RKO (cell line): Measurements from ENCODE around the gene PAPOLA.
"Not testable (repeated sequence)": the region's sequence is repeated elsewhere in the genome, so short reads cannot be mapped to it uniquely, and the experiment has no call there.

Experiments used
- DNase-seq: peaks from one replicate; pipeline ENCODE4 v3.0.0-alpha.2; 2016; ENCODE audit warnings: low spot score

PAPOLA gene

DNA sequence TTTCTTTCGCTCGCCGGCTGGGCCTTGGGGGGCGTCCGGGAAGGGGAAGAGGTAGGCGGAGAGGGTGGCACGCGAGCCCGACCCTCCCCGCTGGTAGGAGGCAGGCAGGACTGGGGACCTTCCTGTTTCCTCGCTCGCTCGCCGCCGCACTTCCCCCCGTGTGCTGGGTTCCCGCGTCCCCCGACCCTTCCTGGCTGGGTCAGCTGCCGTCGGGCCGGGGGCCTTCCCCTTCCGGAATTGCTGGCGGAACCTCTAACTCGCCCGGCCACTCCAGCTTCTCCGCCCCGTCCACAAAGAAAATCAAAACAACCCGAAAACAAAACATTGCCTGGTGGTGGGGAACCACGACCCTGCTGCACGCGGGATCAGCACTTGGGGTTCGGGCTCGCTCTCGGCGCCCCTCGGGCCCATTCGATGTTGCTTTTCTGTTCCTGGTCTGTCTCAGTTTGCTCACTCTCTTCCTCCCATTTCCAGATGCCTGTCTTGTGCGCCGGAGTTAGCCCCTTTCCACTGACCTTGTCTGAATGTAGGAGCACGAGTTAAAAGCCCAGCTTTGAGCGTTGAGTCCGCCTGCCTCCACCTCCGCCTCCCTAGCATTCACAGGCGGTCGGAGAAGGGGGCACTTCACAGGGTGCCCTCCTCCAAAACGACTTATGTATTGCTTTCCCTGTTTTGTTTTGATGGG lies 581 bp downstream of the PAPOLA start:
- DNase-seq, result peak; percentile 48

DNA sequence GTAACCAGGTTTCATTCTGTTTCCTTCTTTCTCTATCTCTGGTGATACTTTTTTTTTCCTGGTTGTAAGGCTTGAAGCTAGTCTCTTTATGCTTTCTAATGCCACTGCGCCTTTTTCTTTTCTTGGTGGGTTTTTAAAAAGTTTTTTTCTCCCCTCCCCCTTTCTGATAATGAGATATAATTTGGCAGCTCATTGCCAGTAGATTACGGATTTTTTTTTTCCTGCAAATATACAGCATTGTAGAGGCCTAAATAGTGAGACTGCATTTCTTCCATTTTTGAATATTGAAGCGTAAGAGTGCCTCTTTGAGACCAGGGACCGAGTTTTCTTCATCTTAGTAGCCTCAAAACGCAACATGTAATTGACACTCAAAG lies 1.1 kb downstream of the PAPOLA start:
- peak; percentile 18 for DNase-seq

DNA sequence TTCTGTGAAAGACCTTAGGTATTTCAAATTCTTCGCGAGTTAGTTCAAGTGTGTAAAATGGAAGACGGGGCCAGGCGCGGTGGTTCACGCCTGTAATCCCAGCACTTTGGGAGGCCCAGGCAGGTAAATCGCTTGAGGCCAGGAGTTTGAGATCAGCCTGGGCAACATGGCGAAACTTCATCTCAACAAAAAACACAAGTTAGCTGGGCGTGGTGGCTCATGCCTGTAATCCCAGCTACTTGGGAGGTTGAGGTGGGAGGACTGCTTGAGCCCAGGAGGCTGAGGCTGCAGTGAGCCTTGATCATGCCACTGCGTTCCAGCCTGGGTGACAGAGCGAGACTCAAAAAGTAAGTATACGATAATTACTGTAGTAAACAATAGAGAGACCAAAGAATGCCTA lies 2.2 kb downstream of the PAPOLA start:
- DNase-seq, result not testable (repeated sequence)

DNA sequence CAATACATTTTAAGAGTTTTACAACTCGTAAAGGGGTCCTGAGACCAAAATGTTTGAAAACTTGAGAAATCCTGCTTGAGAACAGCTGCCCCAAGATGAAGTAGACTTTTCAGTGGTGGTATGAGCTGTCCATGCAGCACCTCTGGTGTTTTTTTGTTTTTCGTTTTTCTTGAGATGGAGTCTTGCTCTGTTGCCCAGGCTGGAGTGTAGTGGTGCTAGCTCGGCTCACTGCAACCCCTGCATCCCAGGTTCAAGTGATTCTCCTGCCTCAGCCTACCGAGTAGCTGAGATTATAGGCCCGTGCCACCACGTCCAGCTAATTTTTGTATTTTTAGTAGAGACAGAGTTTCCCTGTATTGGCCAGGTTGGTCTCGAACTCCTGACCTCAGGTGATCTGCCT lies 5.5 kb downstream of the PAPOLA start:
- DNase-seq, result no peak

DNA sequence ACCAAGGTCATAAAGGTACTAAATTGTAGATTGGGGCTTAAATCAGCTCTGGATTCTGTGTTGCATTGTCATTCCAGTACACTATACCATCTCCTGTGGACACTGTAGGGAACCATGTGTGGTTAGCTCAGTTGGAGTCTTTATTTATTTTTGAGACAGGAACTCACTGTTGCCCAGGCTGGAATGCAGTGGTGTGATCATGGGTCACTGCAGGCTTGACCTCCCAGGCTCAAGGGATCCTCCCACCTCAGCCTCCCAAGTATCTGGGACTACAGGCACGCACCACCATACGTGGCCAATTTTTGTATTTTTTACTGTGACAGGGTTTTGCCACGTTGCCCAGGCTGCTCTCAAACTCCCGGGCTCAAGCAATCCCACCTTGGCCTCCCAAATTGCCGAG lies 6.7 kb downstream of the PAPOLA start:
- DNase-seq, result no peak

DNA sequence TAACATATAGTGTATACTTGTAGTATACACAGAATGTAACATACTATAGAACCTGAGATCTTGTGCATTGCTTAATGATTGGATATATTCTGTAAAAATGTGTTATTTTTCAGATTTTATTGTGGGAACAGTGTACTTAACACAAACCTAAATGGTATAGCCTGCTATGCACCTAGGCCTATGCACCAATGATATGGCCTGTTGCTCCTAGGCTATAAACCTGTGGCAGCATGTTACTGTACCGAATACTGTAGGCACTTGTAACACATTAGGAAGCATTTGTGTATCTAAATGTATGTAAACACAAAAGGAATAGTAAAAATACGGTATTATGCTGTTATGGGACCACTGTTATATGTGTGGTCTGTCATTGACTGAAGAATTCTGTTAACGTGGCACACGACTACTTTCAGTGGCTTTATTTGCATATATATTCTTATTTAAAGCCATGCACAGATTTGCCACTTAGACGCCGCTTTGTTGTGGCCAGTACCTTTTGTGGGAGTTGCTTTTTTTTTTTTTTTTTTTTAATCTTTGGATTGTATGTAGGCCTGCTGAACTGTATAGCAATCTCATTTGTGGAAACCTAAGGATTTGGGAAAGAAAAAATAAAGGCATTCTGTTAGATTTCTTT lies 7.4 kb downstream of the PAPOLA start:
- no peak for DNase-seq

DNA sequence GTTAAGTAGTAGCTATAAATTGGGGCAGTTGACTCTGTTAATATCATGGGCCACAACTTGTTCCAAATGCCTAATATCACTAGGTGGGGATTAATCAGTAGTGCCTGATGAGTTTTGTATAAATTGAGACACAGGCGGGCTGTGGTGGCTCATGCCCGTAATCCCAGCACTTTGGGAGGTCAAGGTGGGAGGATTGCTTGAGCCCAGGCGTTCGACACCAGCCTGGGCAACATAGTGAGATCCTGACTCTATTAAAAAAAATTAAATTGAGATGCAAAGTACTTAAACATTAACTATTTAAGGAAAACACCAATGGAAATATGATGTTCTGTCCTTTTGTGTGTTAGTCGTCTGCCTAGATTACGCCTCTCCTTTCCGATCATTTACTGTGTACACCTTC lies 9.0 kb downstream of the PAPOLA start:
- no peak for DNase-seq

DNA sequence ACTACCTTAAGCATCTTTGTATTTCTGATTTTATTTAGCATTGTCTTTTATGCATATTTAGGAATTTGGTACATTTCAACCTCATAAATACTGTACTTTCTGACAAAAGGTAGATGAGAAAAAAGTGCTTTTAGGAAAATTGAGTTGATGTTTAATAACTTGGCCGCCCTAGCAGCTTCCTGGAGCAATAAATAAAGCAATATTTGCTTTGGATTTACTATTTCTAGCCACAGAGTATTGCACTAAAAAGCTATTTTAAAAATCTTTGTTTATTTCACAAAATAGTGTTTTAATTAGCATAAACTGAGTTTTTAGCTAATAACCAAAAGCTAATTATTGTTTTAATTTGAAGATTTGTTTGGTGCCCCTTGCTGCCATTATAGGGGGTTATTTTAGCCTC lies 9.5 kb downstream of the PAPOLA start:
- no peak for DNase-seq

DNA sequence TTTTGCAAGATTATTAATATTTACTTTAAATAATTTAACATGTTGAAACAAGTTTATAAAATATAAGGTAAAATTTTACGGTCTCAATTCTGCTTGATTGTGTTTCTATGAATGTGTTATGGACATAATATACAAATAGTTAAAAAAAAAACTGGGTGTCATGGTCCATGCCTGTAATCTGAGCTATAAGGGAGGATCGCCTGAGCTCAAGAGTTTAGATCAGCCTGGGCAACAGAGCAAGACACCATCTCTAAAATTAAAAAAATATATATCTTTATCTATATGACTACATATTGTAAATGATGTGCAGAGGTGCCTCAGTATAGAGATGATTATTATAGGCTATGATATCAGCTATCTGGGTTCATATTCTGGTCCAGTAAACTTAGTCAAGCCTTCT lies 9.9 kb downstream of the PAPOLA start:
- DNase-seq, result no peak

DNA sequence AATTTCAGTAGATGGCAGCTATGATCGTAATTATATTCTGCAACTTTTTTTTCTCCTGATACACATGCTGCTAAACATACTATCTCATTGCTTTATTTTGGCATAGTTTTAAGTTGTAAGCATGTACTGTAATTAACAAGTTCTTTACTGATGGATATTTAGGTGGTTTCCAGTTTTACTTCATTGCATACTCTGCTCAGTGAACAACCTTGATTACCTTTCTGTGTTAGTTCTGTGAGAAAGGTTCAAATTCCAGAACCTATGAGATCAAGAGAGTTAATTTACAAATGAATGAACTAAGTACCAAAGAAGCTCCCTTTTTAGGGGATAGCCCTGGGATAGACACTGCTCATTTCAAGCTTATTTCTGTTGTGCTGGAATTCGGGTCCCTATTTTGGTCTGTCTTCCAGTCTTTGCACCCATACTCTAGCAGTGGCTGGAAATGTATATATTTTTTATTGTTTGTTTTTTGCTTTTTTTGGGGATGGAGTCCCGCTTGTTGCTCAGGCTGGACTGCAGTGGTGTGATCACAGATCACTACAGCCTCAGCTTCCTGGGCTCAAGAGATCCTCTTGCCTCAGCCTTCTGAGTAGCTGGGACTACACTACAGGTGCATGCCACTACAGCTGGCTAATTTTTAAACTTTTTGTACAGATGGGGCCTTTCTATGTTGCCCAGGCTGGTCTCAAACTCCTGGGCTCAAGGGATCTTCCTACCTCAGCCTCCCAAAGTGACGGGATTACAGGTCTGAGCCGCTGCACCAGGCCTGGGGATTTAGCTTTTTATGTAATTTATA lies 10.6 kb downstream of the PAPOLA start:
- DNase-seq, result no peak

DNA sequence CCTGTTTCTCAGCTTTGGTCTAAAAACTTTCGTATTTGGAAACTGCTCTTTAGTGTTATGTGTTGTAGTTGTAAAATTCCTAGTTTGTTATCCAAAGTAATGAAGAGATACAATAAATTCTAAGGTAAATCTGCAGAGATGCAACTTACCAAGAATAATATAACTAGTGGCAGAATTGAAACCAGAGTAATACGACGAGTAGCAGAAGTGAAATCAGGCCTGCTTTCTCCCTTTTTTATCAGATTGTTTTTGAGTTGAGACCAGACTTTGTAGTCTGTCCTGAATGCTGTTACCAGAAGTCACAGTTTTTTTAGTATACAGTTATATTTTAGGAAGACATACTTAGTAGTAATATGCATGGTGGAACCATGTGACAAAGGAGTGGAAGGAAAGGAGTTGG lies 12.5 kb downstream of the PAPOLA start:
- DNase-seq, result no peak

DNA sequence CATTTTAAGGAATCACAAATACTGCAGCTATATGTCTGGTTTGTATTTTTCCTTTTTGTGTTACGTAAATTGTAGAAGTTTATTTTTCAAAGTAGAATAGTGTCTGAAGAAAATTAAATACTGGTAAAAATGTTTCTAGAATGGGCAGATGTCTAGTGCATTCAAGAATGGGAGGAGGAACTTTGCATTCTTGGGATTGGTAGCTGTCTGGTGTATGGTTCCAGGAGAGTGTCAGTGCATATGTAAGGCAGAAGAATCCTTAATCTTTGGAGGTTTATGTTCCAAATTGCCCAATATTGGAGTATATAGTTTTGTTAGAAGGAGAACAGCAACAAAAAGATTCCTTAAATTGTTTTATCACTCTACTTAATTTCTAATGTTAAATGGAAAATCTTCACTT lies 13.5 kb downstream of the PAPOLA start:
- DNase-seq, result no peak

DNA sequence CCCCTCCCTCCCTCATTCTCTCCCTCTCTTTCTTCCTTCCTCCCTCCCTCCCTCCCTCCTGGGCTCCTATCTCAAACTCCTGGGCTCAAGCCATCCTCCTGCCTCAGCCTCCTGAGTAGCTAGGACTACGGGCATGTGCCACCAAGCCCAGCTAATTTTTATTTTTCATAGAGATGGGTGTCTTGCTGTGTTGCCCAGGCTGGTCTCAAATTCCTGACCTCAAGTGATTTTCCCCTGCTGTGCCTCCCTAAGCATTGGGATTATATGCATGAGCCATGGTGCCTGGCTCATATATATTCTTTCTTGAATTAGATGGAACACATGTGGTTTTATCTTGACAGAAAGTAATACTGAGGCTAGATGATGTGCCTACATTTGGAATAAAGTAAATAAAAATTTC lies 14.2 kb downstream of the PAPOLA start:
- DNase-seq, result no peak

DNA sequence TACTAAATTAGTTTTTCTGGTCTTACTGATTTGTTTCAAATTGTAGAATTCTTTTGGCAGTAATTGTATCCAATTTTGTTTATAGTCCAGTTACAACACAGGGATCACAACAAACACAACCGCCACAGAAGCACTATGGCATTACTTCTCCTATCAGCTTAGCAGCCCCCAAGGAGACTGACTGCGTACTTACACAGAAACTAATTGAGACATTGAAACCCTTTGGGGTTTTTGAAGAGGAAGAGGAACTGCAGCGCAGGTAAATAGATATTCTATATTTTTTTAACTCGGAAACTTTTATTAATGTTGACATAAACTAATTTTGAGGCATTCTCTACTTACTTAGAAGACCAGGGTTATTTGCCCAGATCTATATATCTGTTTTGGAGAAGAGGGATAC lies 17.8 kb downstream of the PAPOLA start:
- no peak for DNase-seq

DNA sequence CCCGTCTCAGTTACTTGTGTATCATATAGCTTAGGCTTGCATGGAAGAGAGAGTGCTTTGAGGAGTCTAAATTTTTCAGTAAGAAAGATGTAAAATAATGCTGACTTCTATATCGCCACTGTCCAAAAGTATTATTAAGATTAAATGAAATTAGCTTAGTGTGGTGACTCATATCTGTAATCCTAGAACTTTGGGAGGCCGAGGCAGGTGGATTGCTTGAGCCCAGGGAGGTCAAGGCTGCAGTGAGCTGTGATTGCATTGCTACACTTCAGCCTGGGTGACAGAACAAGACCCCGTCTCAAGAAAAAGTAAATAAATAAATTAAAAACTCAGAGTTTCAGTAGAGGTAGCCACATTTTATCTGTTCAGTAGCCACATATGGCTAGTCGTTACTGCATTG lies 23.3 kb downstream of the PAPOLA start:
- no peak for DNase-seq

DNA sequence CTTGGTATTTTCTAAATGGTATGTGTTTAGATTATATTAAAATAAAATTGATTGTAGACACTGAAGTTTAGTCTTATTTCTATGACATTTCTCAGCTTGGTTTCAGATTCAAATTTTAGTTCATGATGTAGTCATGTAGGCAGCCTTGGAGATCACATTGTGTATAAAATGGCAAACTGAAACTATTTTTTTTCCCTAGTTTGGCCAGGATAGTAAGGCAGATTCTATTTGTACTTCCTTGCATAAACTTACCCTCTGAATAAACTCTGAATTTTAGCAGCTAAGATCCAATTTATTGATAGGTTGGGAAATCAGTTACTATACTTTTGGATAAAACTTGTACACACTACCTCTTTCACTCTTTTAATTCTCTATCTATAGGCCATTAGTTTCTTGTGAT lies 30.4 kb downstream of the PAPOLA start:
- DNase-seq, result no peak

DNA sequence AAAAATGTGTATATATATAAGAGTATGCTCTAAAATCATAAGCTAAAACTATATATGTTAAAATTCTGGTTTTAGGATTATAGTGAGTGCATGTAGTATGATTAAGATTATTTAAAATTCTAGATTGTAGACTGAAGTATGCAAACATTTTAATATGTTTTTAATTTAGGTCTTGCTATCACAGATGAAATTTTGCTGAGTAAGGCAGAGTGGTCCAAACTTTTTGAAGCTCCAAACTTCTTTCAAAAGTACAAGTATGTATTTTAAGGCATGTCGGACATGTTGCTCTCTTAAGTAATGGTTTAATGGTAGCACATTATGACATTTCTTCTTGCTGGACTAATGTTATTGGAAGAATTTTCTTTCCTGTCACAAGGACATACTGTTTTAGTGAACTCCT lies 34.6 kb downstream of the PAPOLA start:
- no peak for DNase-seq

DNA sequence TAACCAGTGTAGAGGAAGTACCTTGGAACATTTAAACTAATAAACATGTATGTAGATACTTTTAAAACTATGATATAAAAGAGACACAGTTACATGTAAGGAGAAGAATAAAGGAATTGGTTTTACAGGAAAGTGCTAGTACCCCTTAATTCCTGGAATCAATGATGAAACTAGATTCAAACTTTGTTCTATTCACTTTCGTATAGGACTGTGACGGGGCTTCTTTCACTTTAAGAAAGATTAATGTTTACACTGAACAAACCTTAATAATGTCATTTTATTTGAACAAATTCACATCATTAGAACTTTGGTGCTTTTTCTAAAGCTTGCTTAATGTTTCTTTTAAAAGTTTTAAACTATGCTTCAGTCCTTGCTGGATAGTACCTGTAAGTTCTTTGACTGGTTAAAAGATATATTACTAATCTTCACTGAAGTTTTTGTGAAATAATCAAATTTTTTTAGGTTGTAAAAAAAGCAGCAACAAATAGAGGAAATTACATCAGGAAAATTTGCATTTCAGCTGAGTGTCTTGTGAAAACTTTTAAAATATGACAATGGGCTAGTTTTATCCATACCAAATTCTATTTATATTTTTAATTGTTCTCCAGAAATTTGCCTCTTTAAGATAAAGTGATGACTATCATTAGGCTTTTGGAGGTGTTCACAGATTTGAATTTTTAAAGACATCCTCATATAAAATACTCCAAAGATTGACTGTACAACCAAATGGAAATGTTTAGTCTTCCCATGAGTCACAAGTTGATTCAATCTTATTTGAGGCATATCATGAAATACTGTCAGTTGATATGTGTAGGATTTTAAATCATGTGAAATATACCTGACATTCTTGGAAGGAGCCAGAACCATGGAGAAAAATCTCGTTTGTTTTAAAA lies 36.2 kb downstream of the PAPOLA start:
- peak; percentile 66 for DNase-seq

DNA sequence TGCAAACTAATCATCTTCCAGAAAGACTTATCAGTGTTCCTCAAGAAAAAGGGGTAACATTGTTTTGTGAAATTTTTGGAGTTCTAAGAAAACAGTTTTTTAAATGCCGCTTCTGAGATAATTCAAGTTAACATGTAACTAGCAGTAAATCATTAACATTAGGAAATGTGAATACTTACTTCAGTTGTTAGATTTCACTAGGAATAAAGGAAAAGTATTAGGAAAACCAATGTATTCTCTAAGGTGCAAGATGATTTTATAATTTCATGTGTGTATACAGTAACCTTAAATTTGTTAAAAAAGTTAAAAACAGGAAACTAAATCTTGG lies 36.8 kb downstream of the PAPOLA start:
- DNase-seq, result no peak

DNA sequence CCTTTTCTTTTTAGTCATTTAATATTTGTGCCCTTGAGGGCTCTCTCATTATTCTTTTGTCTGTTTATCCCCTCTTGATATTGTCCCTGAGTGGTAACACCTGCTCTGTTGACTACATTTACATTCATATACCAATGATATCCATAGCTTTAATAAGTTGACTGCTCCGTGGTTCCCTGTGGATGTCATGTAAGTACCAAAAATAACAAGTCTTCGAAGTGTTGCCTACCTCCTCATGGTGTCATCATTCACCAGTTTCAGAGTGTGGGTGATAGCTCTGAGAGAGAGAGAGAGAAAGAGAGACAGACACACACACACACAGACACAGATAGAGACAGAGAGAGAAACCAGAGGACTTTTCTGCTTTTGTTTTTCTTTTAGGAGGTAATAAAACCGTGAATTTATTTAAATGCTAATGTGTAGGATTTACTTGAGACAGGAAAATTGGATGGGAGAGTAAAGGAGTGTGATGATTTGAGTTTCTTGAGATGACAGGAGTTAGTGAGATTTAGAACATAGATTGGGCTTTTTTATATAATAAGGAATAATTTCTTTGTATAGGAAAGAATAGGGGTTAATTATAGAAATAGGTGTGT lies 52.2 kb downstream of the PAPOLA start:
- no peak for DNase-seq

DNA sequence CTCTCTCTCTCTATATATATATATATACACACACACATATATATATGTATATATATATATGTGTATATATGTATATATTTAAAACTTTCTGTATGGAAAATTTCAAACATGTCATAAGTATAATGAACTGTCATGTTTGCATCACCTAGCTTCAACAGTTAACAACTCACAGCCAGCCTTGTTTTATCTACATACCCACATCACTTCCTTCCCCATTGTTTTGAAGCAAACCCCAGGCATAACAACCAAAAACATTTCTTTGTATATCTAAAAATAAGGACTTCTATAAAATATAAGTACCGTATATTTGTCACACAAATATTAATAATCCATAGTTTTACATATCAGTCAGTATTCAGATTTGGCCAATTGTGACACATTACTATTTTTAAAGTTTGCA lies 57.4 kb downstream of the PAPOLA start:
- no peak for DNase-seq

DNA sequence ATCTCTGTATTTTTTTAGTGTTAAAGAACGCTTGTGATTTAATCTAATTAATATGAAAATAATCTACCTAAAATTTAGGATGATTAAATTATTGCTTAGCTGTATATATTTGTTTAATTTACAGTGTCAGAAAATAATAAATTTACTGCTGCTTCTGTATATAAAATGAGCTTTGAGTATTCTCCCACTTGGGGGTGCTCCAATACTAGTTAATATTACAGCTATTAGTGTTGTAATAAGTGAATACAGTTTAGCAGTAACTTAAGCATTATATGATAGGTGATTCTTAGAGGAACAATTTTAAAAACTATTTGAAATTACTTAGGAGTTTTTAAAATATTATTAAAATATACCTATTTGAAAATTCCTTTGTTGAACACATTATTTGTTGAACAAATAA lies 62.2 kb downstream of the PAPOLA start:
- no peak for DNase-seq
